H9 (cell line): ENCODE measurements around the gene DTNA. TPM values are rescaled to one million over a fixed set of nuclear protein-coding genes. Genes with fewer than 3 reads are reported as not detected.
A peak's percentile ranks its signal among the peaks of the same experiment; 100 is the strongest.

Experiments
- DNase-seq: peaks from one replicate; pipeline ENCODE4 v3.0.0-alpha.2; 2017
- H2AFZ ChIP-seq: one replicate; pipeline ENCODE4 v1.6.1; 2013; ENCODE audit warnings: mild to moderate bottlenecking, low read length, control low read depth, moderate library complexity
- H2AK5ac ChIP-seq: 2 replicates; pipeline ENCODE4 v1.6.1; 2013; ENCODE audit warnings: low read length, control low read depth, mixed read lengths; ENCODE audit not compliant: insufficient read length
- H2BK120ac ChIP-seq: one replicate; pipeline ENCODE4 v1.6.1; 2013; ENCODE audit warnings: low read depth, mild to moderate bottlenecking, low read length, control low read depth, inconsistent platforms; ENCODE audit not compliant: poor library complexity, severe bottlenecking
- H2BK12ac ChIP-seq: 2 replicates; pipeline ENCODE4 v1.6.1; 2013; ENCODE audit warnings: low read length, control low read depth, mixed read lengths, low read depth; ENCODE audit not compliant: insufficient read length
- H2BK15ac ChIP-seq: 2 replicates; pipeline ENCODE4 v1.6.1; 2013; ENCODE audit warnings: low read depth, low read length, control low read depth
- H2BK20ac ChIP-seq: one replicate; pipeline ENCODE4 v1.6.1; 2013; ENCODE audit warnings: low read depth, mild to moderate bottlenecking, low read length, control low read depth, inconsistent platforms; ENCODE audit not compliant: poor library complexity, severe bottlenecking
- H2BK5ac ChIP-seq: 2 replicates; pipeline ENCODE4 v1.6.1; 2013; ENCODE audit warnings: low read length, control low read depth, mixed read lengths; ENCODE audit not compliant: insufficient read length
- H3K14ac ChIP-seq: 2 replicates; pipeline ENCODE4 v1.6.1; 2013; ENCODE audit warnings: low read length, control low read depth; ENCODE audit not compliant: insufficient read depth
- H3K18ac ChIP-seq: 2 replicates; pipeline ENCODE4 v1.6.1; 2013; ENCODE audit warnings: low read depth, mild to moderate bottlenecking, mixed read lengths, low read length, control low read depth; ENCODE audit not compliant: insufficient read length
- H3K23ac ChIP-seq: 2 replicates; pipeline ENCODE4 v1.6.1; 2013; ENCODE audit warnings: low read length, control low read depth, mixed read lengths, low read depth; ENCODE audit not compliant: insufficient read length
- H3K23me2 ChIP-seq: 2 replicates; pipeline ENCODE4 v1.6.1; 2013; ENCODE audit warnings: low read depth, mild to moderate bottlenecking, mixed read lengths, low read length, control low read depth; ENCODE audit not compliant: insufficient read length, poor library complexity, severe bottlenecking
- H3K27ac ChIP-seq: 2 replicates; pipeline ENCODE4 v1.5.1; 2013; ENCODE audit warnings: low read length, control low read depth, mixed read lengths, low read depth; ENCODE audit not compliant: insufficient read length
- H3K27me3 ChIP-seq: 2 replicates; pipeline ENCODE4 v1.6.1; 2013; ENCODE audit warnings: low read length, control low read depth, inconsistent platforms; ENCODE audit not compliant: insufficient read depth
- H3K4ac ChIP-seq: 2 replicates; pipeline ENCODE4 v1.6.1; 2013; ENCODE audit warnings: low read depth, mild to moderate bottlenecking, control low read depth, inconsistent platforms, low read length, moderate library complexity
- H3K4me1 ChIP-seq: 2 replicates; pipeline ENCODE4 v1.6.1; 2013; ENCODE audit warnings: low read length, control low read depth, inconsistent platforms; ENCODE audit not compliant: insufficient read depth
- H3K4me2 ChIP-seq: 2 replicates; pipeline ENCODE4 v1.6.1; 2013; ENCODE audit warnings: low read length, control low read depth, mixed read lengths; ENCODE audit not compliant: insufficient read length, insufficient read depth
- H3K56ac ChIP-seq: 2 replicates; pipeline ENCODE4 v1.6.1; 2013; ENCODE audit warnings: low read depth, mild to moderate bottlenecking, mixed read lengths, low read length, control low read depth; ENCODE audit not compliant: insufficient read length
- H3K79me1 ChIP-seq: 2 replicates; pipeline ENCODE4 v1.6.1; 2013; ENCODE audit warnings: low read depth, mild to moderate bottlenecking, moderate library complexity, low read length, control low read depth, inconsistent platforms; ENCODE audit not compliant: insufficient read depth, poor library complexity, severe bottlenecking
- H3K79me2 ChIP-seq: 2 replicates; pipeline ENCODE4 v1.6.1; 2013; ENCODE audit warnings: low read length, control low read depth, inconsistent platforms; ENCODE audit not compliant: insufficient read depth
- H3K9ac ChIP-seq: 2 replicates; pipeline ENCODE4 v1.6.1; 2013; ENCODE audit warnings: low read length, control low read depth, mixed read lengths; ENCODE audit not compliant: insufficient read length; ENCODE audit errors: extremely low read depth
- H3K9me3 ChIP-seq: one replicate; pipeline ENCODE4 v1.6.1; 2013; ENCODE audit warnings: low read depth, low read length, inconsistent platforms; ENCODE audit not compliant: control insufficient read depth
- H3T11ph ChIP-seq: one replicate; pipeline ENCODE4 v1.6.1; 2013; ENCODE audit warnings: mild to moderate bottlenecking, low read length, control low read depth, inconsistent platforms
- H4K20me1 ChIP-seq: one replicate; pipeline ENCODE4 v1.6.1; 2013; ENCODE audit not compliant: control insufficient read depth, insufficient read length, insufficient read depth
- H4K5ac ChIP-seq: 2 replicates; pipeline ENCODE4 v1.6.1; 2013; ENCODE audit warnings: low read depth, mild to moderate bottlenecking, mixed read lengths, low read length, control low read depth; ENCODE audit not compliant: insufficient read length
- H4K8ac ChIP-seq: replicated peaks from 2 replicates; pipeline ENCODE4 v1.6.1; 2013; ENCODE audit warnings: low read length, control low read depth, mixed read lengths, low read depth; ENCODE audit not compliant: insufficient read length
- H4K91ac ChIP-seq: 2 replicates; pipeline ENCODE4 v1.6.1; 2013; ENCODE audit warnings: low read depth, mild to moderate bottlenecking, moderate library complexity, mixed read lengths, low read length, control low read depth; ENCODE audit not compliant: insufficient read length
- H3K27ac Mint-ChIP-seq, 3 experiments: 2 replicates in 2 of 3; 3 replicates in 1 of 3; pipeline ENCODE4 v1.8.0; 2020 to 2021; ENCODE audit warnings: mixed read lengths in 3 of 3, mild to moderate bottlenecking in 1 of 3, moderate library complexity in 1 of 3
- H3K27me3 Mint-ChIP-seq: 2 replicates; pipeline ENCODE4 v1.8.0; 2021; ENCODE audit warnings: low read depth, mild to moderate bottlenecking, moderate library complexity, mixed read lengths
- H3K36me3 Mint-ChIP-seq, 3 experiments: 2 replicates in 2 of 3; 3 replicates in 1 of 3; pipeline ENCODE4 v1.8.0; 2020 to 2021; ENCODE audit warnings: low read depth in 3 of 3, mixed read lengths in 3 of 3; ENCODE audit not compliant: insufficient read depth in 1 of 3
- H3K4me1 Mint-ChIP-seq, 2 experiments: 2 replicates each; pipeline ENCODE4 v1.8.0; 2020; ENCODE audit warnings: mixed read lengths in 2 of 2
- H3K4me3 Mint-ChIP-seq, 2 experiments: 2 replicates in 1 of 2; 3 replicates in 1 of 2; pipeline ENCODE4 v1.8.0; 2020 to 2021; ENCODE audit warnings: mild to moderate bottlenecking in 2 of 2, mixed read lengths in 2 of 2, moderate library complexity in 1 of 2
- H3K9me3 Mint-ChIP-seq, 2 experiments: 2 replicates in 1 of 2; 3 replicates in 1 of 2; pipeline ENCODE4 v1.8.0; 2020; ENCODE audit warnings: mild to moderate bottlenecking in 2 of 2, mixed read lengths in 2 of 2, moderate library complexity in 1 of 2
- CTCF ChIP-seq: fragments of 200-600 bp; sonication (generic); conservative IDR thresholded peaks from 3 replicates; pipeline ENCODE4 v1.8.0; 2021; ENCODE audit warnings: antibody characterized with exemption, mild to moderate bottlenecking
- WGBS: extraction: QIAGEN DNeasy Blood & Tissue Kit; methylation state at CpG from one replicate; pipeline ENCODE4 v1.1.7; 2013; ENCODE audit warnings: missing lambda C conversion rate, low lambda C conversion rate, mixed read lengths; ENCODE audit not compliant: insufficient read length; ENCODE audit errors: extremely low coverage; 5-methylcytosine and 5-hydroxymethylcytosine counted together
- total RNA-seq: library from RNA; stranded (reverse); gene quantifications from 2 replicates; pipeline ENCODE4 v1.2.1, GENCODE V29; 2021

Gene DTNA
- total RNA-seq, 1 experiment from 2014 or later, result 25.5 TPM

- Mint-ChIP-seq H3K4me3 (no peak overlapping the region), H3K27me3 (no peaks in the 10 kb centered on the region), H3K9me3 (peaks cover 7 to 15% of the 10 kb centered on the region in 2 experiments; a peak in 4 of 5 replicates), H3K36me3 (peaks cover 7 to 18% (median 12%) of the 10 kb centered on the region in 3 experiments; a peak in 6 of 7 replicates), H3K4me1 (peaks cover 30 to 36% of the 10 kb centered on the region in 2 experiments), H3K27ac (peak overlapping the region in 1 of 3 experiments; percentile 46; a peak in 2 of 7 replicates)
- Histone ChIP-seq H3K23ac (no peak overlapping the region), H3T11ph (no peak overlapping the region), H3K9ac (no peak overlapping the region), H3K23me2 (no peaks in the 10 kb centered on the region), H4K91ac (no peak overlapping the region), H3K27ac (no peak overlapping the region), H2AK5ac (no peak overlapping the region), H3K79me1 (no peaks in the 10 kb centered on the region), H4K20me1 (no peaks in the 10 kb centered on the region), H3K4me1 (0 out of 2 replicates have a peak, but pooled peaks cover 2% of the 10 kb centered on the region), H2AFZ (no peak overlapping the region), H2BK12ac (no peak overlapping the region), H3K18ac (no peak overlapping the region), H4K8ac (no peak overlapping the region), H3K27me3 (no peaks in the 10 kb centered on the region), H3K14ac (no peak overlapping the region), H3K9me3 (no peaks in the 10 kb centered on the region), H2BK15ac (no peak overlapping the region), H2BK5ac (no peak overlapping the region), H3K56ac (no peak overlapping the region), H2BK120ac (no peak overlapping the region), H3K4ac (no peak overlapping the region), H2BK20ac (no peak overlapping the region), H4K5ac (no peak overlapping the region), H3K4me2 (no peak overlapping the region), H3K79me2 (no peaks in the 10 kb centered on the region)
- WGBS, result no CpG with 5 or more reads among the region's 1 CpG
- no peak for DNase-seq
- TF ChIP-seq CTCF, result no peak
Observed at GRCh38 chr18:34844072-34844471, 134.0 kb downstream of the DTNA start.
